ENCODE measurements around the gene TP73. TPM values are rescaled to one million over a fixed set of nuclear protein-coding genes. Genes with fewer than 3 reads are reported as not detected.

Gene TP73
- total RNA-seq, 2 experiments from 2014 or later: 0.62 to 1.1 TPM

GRCh38 chr1:3752400-3752945, 100.2 kb downstream of the TP73 start, which contains the start of gene CCDC27:
Gene CCDC27, plus strand, starts transcription at chr1:3752450. Its CDS starts 32 bp downstream, at chr1:3752482.
- Mint-ChIP-seq H3K36me3 (no peaks in the 10 kb centered on the region), H3K4me1 (peaks cover 5% of the 10 kb centered on the region), H3K27me3 (peaks cover 7% of the 10 kb centered on the region), H3K9me3 (no peaks in the 10 kb centered on the region), H3K4me3 (no peak within 1 kb of the TSS), H3K27ac (no peak within 1 kb of the TSS)
- no peak for DNase-seq
- no peak for ATAC-seq (ENCODE audit: low read depth)
- POLR2A ChIA-PET: no interaction called here

DNA sequence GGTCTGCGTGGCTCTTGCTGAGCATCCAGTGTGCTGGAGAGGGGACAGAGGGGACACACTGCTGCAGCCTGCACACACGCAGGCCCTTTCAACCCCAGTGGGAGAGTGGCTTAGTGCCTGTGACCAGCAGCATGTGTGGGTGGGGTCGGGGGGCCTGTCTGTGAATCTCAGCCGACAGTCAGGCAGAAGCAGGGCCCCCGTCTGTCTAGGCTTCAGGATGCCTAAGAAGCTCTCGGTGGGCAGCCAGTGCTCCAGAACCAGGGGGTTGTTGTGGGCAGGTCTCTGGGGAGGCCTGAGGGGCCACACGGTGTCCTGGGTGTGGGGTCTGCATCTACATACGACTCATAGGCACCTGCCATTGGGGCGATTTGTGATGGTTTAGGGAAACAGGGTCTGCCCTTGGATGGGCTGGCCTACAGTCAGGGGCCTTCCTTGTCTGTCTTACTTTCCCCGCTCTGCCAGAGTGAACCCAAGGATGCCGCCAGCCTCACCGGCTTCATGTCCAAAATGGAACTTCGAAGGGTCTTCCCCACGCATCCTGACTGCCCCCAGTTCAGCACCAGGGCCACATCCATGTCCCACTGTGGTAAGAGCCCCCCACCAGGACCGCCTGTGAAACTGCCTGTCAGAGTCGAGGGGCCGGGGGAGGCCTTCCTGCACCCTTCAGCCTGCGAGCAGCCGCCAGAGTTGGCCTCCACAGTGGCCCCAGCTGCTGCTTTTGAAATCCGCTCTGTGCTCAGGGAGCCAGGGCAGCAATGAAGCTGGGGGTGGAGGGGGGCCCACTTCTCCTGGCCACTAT, 101.5 kb downstream of the TP73 start:
- POLR2A ChIA-PET: no interaction called here
- Mint-ChIP-seq H3K27ac (no peak overlapping the region), H3K27me3 (peaks cover 7% of the 10 kb centered on the region), H3K9me3 (no peaks in the 10 kb centered on the region), H3K36me3 (no peaks in the 10 kb centered on the region), H3K4me3 (no peak overlapping the region), H3K4me1 (no peaks in the 10 kb centered on the region)
- DNase-seq (no peak), ATAC-seq (ENCODE audit: low read depth) (no peak)

- Mint-ChIP-seq H3K4me1 (no peaks in the 10 kb centered on the region), H3K36me3 (no peaks in the 10 kb centered on the region), H3K27me3 (no peaks in the 10 kb centered on the region), H3K4me3 (no peak overlapping the region), H3K27ac (no peak overlapping the region), H3K9me3 (no peaks in the 10 kb centered on the region)
- DNase-seq (no peak), ATAC-seq (ENCODE audit: low read depth) (no peak)
- POLR2A ChIA-PET: no interaction called here
These were observed 104.1 kb downstream of the TP73 start for GRCh38 chr1:3756394-3756793.

- ATAC-seq (ENCODE audit: low read depth) (no peak), DNase-seq (no peak)
- H3K27ac Mint-ChIP-seq: no peak overlapping the region
- H3K36me3 Mint-ChIP-seq: no peaks in the 10 kb centered on the region
- H3K4me3 Mint-ChIP-seq: no peak overlapping the region
- H3K27me3 Mint-ChIP-seq: no peaks in the 10 kb centered on the region
- H3K4me1 Mint-ChIP-seq: no peaks in the 10 kb centered on the region
- POLR2A ChIA-PET: no interaction called here
- no peaks in the 10 kb centered on the region for H3K9me3 Mint-ChIP-seq
These were observed 106.8 kb downstream of the TP73 start for GRCh38 chr1:3759164-3759563.

- Mint-ChIP-seq H3K4me3 (no peak overlapping the region), H3K27me3 (no peaks in the 10 kb centered on the region), H3K4me1 (no peaks in the 10 kb centered on the region), H3K36me3 (no peaks in the 10 kb centered on the region), H3K27ac (no peak overlapping the region), H3K9me3 (no peaks in the 10 kb centered on the region)
- ATAC-seq (ENCODE audit: low read depth) (no peak), DNase-seq (no peak)
- POLR2A ChIA-PET: no interaction called here
These were observed 107.5 kb downstream of the TP73 start for GRCh38 chr1:3759796-3760195.

DNA sequence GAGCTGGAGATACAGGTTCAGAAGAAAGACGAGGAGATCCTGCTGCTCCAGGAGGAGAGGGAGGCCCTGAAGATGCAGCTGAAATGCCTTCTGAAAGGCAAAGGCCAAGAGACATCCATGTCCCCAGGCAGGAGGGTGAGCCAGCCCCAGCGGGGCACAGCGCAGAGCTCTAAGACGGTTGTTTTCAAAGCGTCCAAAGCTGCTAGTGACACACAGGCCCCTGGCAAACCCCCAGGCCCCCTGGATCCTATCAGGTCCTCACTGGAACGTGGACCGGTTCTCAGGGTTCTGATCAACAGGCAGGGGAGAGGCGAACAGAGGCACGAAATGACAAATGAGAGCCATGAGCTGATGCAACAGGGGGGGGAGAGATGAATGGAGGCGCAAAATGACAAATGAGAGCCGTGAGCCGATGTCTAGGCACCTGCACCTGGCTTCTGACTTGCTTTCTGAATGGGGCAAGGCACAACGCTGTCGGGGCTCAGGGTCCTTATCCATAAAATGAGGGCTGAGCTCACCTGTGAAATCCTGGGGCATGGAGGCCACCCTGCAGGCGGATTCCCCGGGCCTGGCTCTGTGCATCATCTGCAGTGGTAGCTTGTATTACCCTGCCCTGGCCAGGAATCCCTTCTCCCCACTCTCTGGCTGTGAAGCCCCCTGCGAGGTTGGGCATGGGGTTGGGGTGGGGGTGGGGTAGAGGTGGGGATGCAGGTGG, 109.1 kb downstream of the TP73 start:
- H3K4me1 Mint-ChIP-seq: no peaks in the 10 kb centered on the region
- ATAC-seq (ENCODE audit: low read depth): no peak
- peaks cover 6% of the 10 kb centered on the region for H3K27me3 Mint-ChIP-seq
- H3K27ac Mint-ChIP-seq: no peak overlapping the region
- POLR2A ChIA-PET: no interaction called here
- no peak for DNase-seq
- no peaks in the 10 kb centered on the region for H3K9me3 Mint-ChIP-seq
- H3K4me3 Mint-ChIP-seq: no peak overlapping the region
- no peaks in the 10 kb centered on the region for H3K36me3 Mint-ChIP-seq

GRCh38 chr1:3762151-3762872, 110.0 kb downstream of the TP73 start:
- DNase-seq (no peak), ATAC-seq (ENCODE audit: low read depth) (no peak)
- Mint-ChIP-seq H3K4me1 (no peaks in the 10 kb centered on the region), H3K9me3 (no peaks in the 10 kb centered on the region), H3K4me3 (no peak overlapping the region), H3K36me3 (no peaks in the 10 kb centered on the region), H3K27me3 (peaks cover 6% of the 10 kb centered on the region), H3K27ac (no peak overlapping the region)
- POLR2A ChIA-PET: no interaction called here

DNA sequence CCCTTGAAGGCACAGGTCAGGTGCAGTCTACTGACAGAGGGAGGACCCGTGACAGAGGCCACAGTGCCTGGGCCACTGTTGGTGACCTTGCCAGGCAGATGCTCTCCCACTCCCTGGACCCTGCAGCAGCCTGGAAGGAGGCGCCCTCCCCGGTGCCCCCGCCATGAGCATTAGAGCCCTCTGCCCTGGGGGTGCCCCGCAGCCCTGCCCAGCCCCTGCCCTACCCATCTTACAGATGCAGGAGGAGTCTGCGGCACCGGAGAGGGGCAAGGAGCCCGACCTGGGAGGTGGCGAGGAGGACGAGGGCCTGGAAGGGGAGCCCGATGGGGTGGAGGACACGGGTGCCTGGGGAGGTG, 110.5 kb downstream of the TP73 start:
- H3K27ac Mint-ChIP-seq: no peak overlapping the region
- peaks cover 8% of the 10 kb centered on the region for H3K27me3 Mint-ChIP-seq
- H3K4me3 Mint-ChIP-seq: no peak overlapping the region
- H3K4me1 Mint-ChIP-seq: no peaks in the 10 kb centered on the region
- no peak for ATAC-seq (ENCODE audit: low read depth)
- H3K36me3 Mint-ChIP-seq: no peaks in the 10 kb centered on the region
- POLR2A ChIA-PET: no interaction called here
- DNase-seq: no peak
- no peaks in the 10 kb centered on the region for H3K9me3 Mint-ChIP-seq

DNA sequence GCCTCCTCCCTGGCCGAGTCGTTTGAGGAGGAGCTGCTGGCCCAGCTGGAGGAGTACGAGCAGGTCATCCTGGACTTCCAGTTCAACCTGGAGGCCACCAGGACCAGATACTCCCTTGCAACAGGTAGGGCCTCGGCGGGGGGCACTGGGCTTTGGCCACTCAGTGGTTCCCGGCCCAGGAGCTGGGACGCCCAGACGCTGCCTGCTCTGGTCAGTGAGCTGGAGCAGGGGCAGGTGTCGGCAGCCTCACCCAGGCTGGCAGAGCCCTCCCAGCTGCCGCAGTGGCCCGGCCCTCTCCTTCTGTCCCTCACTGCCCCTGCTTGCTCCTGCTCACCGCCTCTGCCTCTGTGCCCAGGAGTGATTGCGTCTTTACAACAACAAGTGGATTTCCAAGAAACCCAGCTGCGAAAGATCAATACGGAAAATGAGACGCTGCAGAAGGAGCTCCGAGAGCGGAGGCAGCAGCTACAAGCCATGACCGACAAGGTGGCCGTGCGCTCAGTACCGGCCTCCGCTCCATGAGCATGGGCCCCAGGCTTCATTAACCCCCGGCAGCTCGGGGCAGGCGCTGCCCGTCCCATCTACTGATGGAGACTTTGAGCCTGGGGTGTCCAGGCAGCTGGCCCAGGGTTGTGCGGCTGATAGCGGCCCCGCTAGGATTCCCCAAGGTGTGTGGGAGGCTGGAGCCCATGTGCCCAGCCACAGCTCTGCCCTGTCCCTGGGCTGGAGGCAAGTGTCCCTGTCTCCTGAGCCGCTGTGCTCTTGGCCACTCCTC, 111.2 kb downstream of the TP73 start:
- no peak for ATAC-seq (ENCODE audit: low read depth)
- H3K27ac Mint-ChIP-seq: no peak overlapping the region
- POLR2A ChIA-PET: no interaction called here

DNA sequence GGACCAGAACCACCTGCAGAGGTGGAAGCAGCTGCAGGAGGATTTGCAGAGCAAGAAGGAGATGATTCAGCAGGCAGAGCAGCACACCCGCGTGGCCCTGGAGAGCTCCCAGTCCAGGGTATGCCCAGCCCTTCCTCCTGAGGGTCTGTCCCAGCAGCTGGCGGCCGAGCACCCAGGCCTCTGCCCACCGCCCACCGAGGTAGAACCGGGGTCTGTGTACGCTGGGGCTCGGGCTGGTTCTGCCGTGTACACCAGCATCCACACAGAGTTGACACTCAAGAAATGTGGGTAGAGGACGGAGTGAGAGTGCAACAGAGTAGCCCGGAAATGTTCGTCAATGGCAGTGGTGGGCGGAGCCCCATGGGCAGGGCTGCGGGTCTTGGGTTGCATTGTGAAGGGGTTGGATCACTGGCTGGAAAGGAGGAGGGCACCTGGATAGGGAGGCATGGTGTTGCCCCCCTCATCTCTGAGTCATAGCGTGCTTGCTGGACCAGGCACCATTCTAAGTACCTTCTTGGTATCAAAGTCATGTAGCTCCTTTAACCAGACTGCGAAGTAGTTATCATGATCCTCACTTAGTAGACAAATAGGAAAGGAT, 115.1 kb downstream of the TP73 start:
- H3K4me3 Mint-ChIP-seq: no peak overlapping the region
- POLR2A ChIA-PET: no interaction called here
- H3K27me3 Mint-ChIP-seq: peaks cover 8% of the 10 kb centered on the region
- no peaks in the 10 kb centered on the region for H3K4me1 Mint-ChIP-seq
- no peaks in the 10 kb centered on the region for H3K36me3 Mint-ChIP-seq
- DNase-seq (no peak), ATAC-seq (ENCODE audit: low read depth) (no peak)
- no peak overlapping the region for H3K27ac Mint-ChIP-seq
- no peaks in the 10 kb centered on the region for H3K9me3 Mint-ChIP-seq

More for the DNA sequence above, 111.2 kb downstream of the TP73 start:
- no peak for DNase-seq
- Mint-ChIP-seq H3K4me3 (no peak overlapping the region), H3K9me3 (no peaks in the 10 kb centered on the region), H3K4me1 (no peaks in the 10 kb centered on the region), H3K27me3 (peaks cover 8% of the 10 kb centered on the region), H3K36me3 (no peaks in the 10 kb centered on the region)

DNA sequence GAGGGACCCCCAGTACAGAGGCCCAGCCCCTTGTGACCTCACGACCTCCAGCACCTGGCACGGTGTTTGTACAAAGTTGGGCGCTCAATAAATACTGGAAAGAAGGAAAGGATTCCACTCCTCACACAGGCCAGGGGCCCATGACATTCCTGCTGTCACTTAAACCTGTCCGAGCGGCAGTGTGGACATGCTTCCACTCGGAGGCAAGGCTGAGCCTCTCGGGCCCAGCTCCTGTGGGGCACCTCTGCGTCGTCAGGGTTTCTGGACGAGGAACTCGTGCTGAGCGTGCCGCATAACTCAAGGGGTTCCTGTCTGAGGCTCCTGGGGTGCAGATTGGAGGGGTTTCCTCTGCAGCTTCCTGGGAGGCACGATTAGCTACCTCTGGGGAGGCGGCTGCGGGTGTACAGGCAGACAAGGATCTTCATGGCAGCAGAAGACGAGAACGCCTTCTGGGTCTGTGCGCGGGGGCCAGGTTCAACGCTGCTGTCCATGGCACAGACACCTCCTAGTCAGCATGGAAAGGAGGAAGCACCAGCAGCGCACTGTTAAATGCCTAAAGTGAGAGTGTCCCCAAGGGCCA, 116.6 kb downstream of the TP73 start:
- H3K27ac Mint-ChIP-seq: no peak overlapping the region
- peaks cover 8% of the 10 kb centered on the region for H3K27me3 Mint-ChIP-seq
- H3K36me3 Mint-ChIP-seq: no peaks in the 10 kb centered on the region
- no peaks in the 10 kb centered on the region for H3K4me1 Mint-ChIP-seq
- no peaks in the 10 kb centered on the region for H3K9me3 Mint-ChIP-seq
- POLR2A ChIA-PET: no interaction called here
- no peak for ATAC-seq (ENCODE audit: low read depth)
- DNase-seq: no peak
- H3K4me3 Mint-ChIP-seq: no peak overlapping the region

DNA sequence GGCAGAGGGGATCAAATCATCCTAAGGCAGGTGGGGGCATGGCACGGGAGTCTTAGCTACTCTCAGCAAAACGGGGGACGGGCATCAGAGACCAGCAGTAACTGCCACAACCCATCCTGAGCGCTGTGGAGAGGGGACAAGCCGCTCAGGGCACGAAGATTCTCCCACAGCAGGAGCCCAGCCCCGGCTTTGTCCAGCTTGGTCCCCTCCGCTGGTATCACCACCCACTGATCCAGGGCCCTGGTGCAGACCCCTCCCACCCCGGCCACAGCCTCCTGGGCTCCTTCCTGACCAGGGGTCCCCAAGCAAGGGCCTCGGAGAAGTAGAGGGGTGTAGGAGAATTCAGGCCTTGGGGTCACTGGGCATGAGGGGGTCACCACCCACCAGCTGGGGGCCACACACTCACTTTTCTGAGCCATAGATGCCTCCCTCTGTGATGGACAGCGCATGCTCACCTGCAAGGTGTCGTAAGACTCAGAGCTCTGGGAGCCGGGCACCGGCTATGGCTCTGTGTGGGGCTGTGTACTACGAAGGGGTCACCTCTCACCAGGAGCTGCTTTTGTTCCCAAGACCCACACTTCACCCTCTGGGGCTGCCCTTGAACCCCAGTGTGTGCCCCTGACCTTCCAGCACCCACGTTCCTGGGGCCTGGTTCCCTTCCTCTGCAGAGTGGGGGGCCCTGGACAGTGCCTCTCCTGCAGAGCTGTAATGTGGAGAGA, 117.9 kb downstream of the TP73 start:
- H3K4me1 Mint-ChIP-seq: no peaks in the 10 kb centered on the region
- no peak overlapping the region for H3K4me3 Mint-ChIP-seq
- ATAC-seq (ENCODE audit: low read depth) (no peak), DNase-seq (no peak)
- no peak overlapping the region for H3K27ac Mint-ChIP-seq
- peaks cover 7% of the 10 kb centered on the region for H3K27me3 Mint-ChIP-seq
- no peaks in the 10 kb centered on the region for H3K36me3 Mint-ChIP-seq
- H3K9me3 Mint-ChIP-seq: no peaks in the 10 kb centered on the region
- POLR2A ChIA-PET: no interaction called here
